Mononuclear cell (primary cell): ENCODE results near the gene TMEM47. TPM values are rescaled to one million over a fixed set of nuclear protein-coding genes. Genes with fewer than 3 reads are reported as not detected.

Experiments used
- H3K27me3 ChIP-seq: 2 replicates; pipeline ENCODE4 v1.6.0; 2011; ENCODE audit warnings: low read length, control low read depth; ENCODE audit not compliant: insufficient read depth
- H3K4me1 ChIP-seq: 2 replicates; pipeline ENCODE4 v1.5.1; 2011; ENCODE audit warnings: mild to moderate bottlenecking, low read length, control low read depth; ENCODE audit not compliant: insufficient read depth
- H3K4me3 ChIP-seq: 2 replicates; pipeline ENCODE4 v1.5.1; 2011; ENCODE audit warnings: mild to moderate bottlenecking, low read length, moderate library complexity
- H3K9me3 ChIP-seq: 2 replicates; pipeline ENCODE4 v1.5.1; 2011; ENCODE audit warnings: low read depth, mild to moderate bottlenecking, control low read depth, low read length
- total RNA-seq: library from RNA; depleted of rRNA; stranded (reverse); fragments of >200 nt; gene quantifications from one replicate; pipeline ENCODE4 v1.2.3, GENCODE V29; 2012

Gene TMEM47
- total RNA-seq, 1 donor, result not detected

GRCh38 chrX:34629572-34629971 lies 27.5 kb downstream of the TMEM47 start:
- no peaks in the 10 kb centered on the region for H3K4me1 ChIP-seq
- no peak overlapping the region for H3K4me3 ChIP-seq
- no peaks in the 10 kb centered on the region for H3K9me3 ChIP-seq
- H3K27me3 ChIP-seq, result no peaks in the 10 kb centered on the region

GRCh38 chrX:34624416-34624815 lies 32.7 kb downstream of the TMEM47 start:
- no peak overlapping the region for H3K4me3 ChIP-seq
- H3K27me3 ChIP-seq, result no peaks in the 10 kb centered on the region
- H3K4me1 ChIP-seq, result no peaks in the 10 kb centered on the region
- no peaks in the 10 kb centered on the region for H3K9me3 ChIP-seq

GRCh38 chrX:34619920-34620319 lies 37.2 kb downstream of the TMEM47 start:
- Histone ChIP-seq H3K27me3 (no peaks in the 10 kb centered on the region), H3K4me3 (no peak overlapping the region), H3K9me3 (no peaks in the 10 kb centered on the region), H3K4me1 (no peaks in the 10 kb centered on the region)

GRCh38 chrX:34612036-34612435 lies 45.0 kb downstream of the TMEM47 start:
- Histone ChIP-seq H3K4me1 (no peaks in the 10 kb centered on the region), H3K4me3 (no peak overlapping the region), H3K27me3 (no peaks in the 10 kb centered on the region), H3K9me3 (no peaks in the 10 kb centered on the region)

- no peak overlapping the region for H3K4me3 ChIP-seq
- no peaks in the 10 kb centered on the region for H3K9me3 ChIP-seq
- H3K4me1 ChIP-seq, result no peaks in the 10 kb centered on the region
- no peaks in the 10 kb centered on the region for H3K27me3 ChIP-seq
These were observed 58.7 kb downstream of the TMEM47 start for GRCh38 chrX:34598362-34598761.

- H3K27me3 ChIP-seq, result no peaks in the 10 kb centered on the region
- H3K4me3 ChIP-seq, result no peak overlapping the region
- H3K9me3 ChIP-seq, result no peaks in the 10 kb centered on the region
- no peaks in the 10 kb centered on the region for H3K4me1 ChIP-seq
These were observed 70.1 kb downstream of the TMEM47 start for GRCh38 chrX:34586936-34587335.

GRCh38 chrX:34586346-34586911 lies 70.7 kb downstream of the TMEM47 start:
- no peaks in the 10 kb centered on the region for H3K4me1 ChIP-seq
- H3K4me3 ChIP-seq, result no peak overlapping the region
- no peaks in the 10 kb centered on the region for H3K27me3 ChIP-seq
- no peaks in the 10 kb centered on the region for H3K9me3 ChIP-seq

GRCh38 chrX:34585561-34585960 lies 71.5 kb downstream of the TMEM47 start:
- H3K9me3 ChIP-seq, result no peaks in the 10 kb centered on the region
- no peaks in the 10 kb centered on the region for H3K4me1 ChIP-seq
- no peaks in the 10 kb centered on the region for H3K27me3 ChIP-seq
- no peak overlapping the region for H3K4me3 ChIP-seq

GRCh38 chrX:34584781-34585180 lies 72.3 kb downstream of the TMEM47 start:
- H3K9me3 ChIP-seq, result no peaks in the 10 kb centered on the region
- no peaks in the 10 kb centered on the region for H3K4me1 ChIP-seq
- H3K4me3 ChIP-seq, result no peak overlapping the region
- no peaks in the 10 kb centered on the region for H3K27me3 ChIP-seq

GRCh38 chrX:34580069-34580468 lies 77.0 kb downstream of the TMEM47 start:
- H3K27me3 ChIP-seq, result no peaks in the 10 kb centered on the region
- H3K4me1 ChIP-seq, result no peaks in the 10 kb centered on the region
- no peak overlapping the region for H3K4me3 ChIP-seq
- H3K9me3 ChIP-seq, result no peaks in the 10 kb centered on the region

GRCh38 chrX:34578237-34578636 lies 78.8 kb downstream of the TMEM47 start:
- Histone ChIP-seq H3K9me3 (no peaks in the 10 kb centered on the region), H3K4me1 (no peaks in the 10 kb centered on the region), H3K4me3 (no peak overlapping the region), H3K27me3 (no peaks in the 10 kb centered on the region)
